Ectodermal cell (in vitro differentiated cells): ENCODE data around the gene ARVCF.

Experiments used
- H3K27ac ChIP-seq: 2 replicates; pipeline ENCODE4 v1.7.0; 2013; ENCODE audit warnings: mild to moderate bottlenecking, low read depth, low read length; ENCODE audit not compliant: insufficient read depth, poor library complexity, severe bottlenecking
- H3K27me3 ChIP-seq: 2 replicates; pipeline ENCODE4 v1.7.0; 2013; ENCODE audit warnings: mild to moderate bottlenecking, low read length; ENCODE audit not compliant: insufficient read depth, control insufficient read depth, poor library complexity, severe bottlenecking
- H3K36me3 ChIP-seq: one replicate; pipeline ENCODE4 v1.7.0; 2013; ENCODE audit warnings: low read length; ENCODE audit not compliant: control insufficient read depth, insufficient read depth
- H3K4me1 ChIP-seq: one replicate; pipeline ENCODE4 v1.7.0; 2013; ENCODE audit warnings: low read length; ENCODE audit not compliant: control insufficient read depth, insufficient read depth
- H3K4me3 ChIP-seq: 2 replicates; pipeline ENCODE4 v1.7.0; 2013; ENCODE audit warnings: low read depth, low read length, control low read depth; ENCODE audit not compliant: insufficient read depth
- H3K9me3 ChIP-seq: 2 replicates; pipeline ENCODE4 v1.7.0; 2013; ENCODE audit warnings: mild to moderate bottlenecking, low read length, moderate library complexity; ENCODE audit not compliant: control insufficient read depth
- WGBS, 2 experiments: methylation state at CpG; one replicate each; pipeline ENCODE4 v1.1.7; 2013; ENCODE audit warnings: missing lambda C conversion rate in 2 of 2; 5-methylcytosine and 5-hydroxymethylcytosine counted together

Gene ARVCF

GRCh38 chr22:19998232-19998951, 18.2 kb downstream of the ARVCF start:
- 37 to 43% methylated on average over 16 of the region's 16 CpGs for WGBS, 2 experiments

DNA sequence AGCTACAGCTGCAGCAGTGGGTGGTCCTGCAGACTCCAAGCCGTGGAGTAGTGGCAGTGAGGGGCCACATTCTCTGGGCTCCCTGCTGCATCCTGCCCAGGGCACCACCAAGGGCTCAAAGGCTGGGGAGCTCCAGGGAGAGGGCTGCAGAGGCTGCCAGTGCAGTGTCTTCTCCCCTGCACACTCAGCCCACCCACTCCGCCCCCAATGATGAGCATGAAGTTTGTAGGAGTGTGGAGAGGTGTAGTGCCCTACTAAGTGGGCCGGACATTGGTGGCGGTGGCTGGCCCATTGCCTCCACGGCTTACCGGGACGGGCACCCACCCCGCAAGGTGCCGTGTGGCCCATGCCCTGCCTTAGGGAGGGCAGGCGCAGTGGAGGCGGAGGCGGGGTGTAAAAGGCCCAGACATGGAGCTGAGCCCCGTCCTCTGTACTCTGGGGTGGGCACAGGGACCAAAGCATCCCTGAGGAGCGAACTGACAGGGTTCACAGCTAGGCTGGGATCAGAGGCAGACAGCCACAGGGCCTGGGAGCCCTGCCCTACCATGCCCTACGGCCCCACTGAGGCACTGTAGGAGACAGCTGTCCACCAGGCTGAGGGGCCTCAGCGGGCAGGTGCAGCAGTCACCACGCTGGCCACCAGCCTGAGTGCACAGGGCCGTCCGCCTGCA, 18.9 kb downstream of the ARVCF start:
- Histone ChIP-seq H3K27me3 (no peaks in the 10 kb centered on the region), H3K27ac (no peak overlapping the region), H3K9me3 (no peaks in the 10 kb centered on the region), H3K4me3 (no peak overlapping the region), H3K36me3 (no peaks in the 10 kb centered on the region), H3K4me1 (peaks cover 51% of the 10 kb centered on the region)
- WGBS, 2 experiments, result 78 to 81% methylated on average over 19 of the region's 19 CpGs

More at GRCh38 chr22:19998232-19998951, 18.2 kb downstream of the ARVCF start:
- no peaks in the 10 kb centered on the region for H3K27me3 ChIP-seq
- no peaks in the 10 kb centered on the region for H3K9me3 ChIP-seq
- no peaks in the 10 kb centered on the region for H3K36me3 ChIP-seq
- no peak overlapping the region for H3K4me3 ChIP-seq
- peaks cover 51% of the 10 kb centered on the region for H3K4me1 ChIP-seq
- peak overlapping the region; percentile 69 for H3K27ac ChIP-seq

DNA sequence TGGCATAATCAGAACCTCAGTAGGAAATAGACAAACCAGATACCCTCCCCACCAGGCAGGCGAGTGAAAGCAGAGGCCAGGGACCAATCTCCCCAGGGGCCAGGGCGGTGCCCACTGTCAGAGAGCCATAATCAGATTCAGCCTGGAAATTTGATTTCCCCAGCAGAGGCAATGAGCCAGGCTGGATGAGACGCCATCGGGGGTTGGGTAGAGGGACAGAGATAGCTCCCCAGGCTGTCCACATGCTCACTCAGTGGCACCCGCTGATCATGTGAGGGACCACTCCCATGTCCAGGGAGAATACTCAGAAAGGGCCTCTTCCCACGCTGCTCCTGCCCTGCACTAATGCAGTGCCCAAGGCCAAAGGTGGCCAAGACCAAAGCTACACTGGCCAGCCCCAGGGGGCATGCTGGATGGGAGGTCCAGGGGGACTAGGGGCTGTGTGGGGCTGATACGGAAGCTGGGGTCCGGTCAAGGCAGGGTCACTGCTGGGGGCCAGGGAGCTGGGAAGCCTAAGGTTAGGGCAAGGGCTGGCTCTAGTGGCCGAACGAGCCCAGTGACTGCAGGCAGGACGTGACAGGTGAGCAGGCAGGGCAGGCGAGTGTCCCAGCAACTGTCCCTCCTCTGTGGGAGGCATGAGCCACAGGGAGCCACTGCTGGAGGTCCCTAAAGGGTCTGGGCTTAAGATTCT, 19.8 kb downstream of the ARVCF start:
- Histone ChIP-seq H3K4me1 (peaks cover 43% of the 10 kb centered on the region), H3K27ac (no peak overlapping the region), H3K4me3 (no peak overlapping the region), H3K27me3 (no peaks in the 10 kb centered on the region), H3K36me3 (no peaks in the 10 kb centered on the region), H3K9me3 (no peaks in the 10 kb centered on the region)
- WGBS, 2 experiments, result 92 to 93% methylated on average over 12 of the region's 12 CpGs

DNA sequence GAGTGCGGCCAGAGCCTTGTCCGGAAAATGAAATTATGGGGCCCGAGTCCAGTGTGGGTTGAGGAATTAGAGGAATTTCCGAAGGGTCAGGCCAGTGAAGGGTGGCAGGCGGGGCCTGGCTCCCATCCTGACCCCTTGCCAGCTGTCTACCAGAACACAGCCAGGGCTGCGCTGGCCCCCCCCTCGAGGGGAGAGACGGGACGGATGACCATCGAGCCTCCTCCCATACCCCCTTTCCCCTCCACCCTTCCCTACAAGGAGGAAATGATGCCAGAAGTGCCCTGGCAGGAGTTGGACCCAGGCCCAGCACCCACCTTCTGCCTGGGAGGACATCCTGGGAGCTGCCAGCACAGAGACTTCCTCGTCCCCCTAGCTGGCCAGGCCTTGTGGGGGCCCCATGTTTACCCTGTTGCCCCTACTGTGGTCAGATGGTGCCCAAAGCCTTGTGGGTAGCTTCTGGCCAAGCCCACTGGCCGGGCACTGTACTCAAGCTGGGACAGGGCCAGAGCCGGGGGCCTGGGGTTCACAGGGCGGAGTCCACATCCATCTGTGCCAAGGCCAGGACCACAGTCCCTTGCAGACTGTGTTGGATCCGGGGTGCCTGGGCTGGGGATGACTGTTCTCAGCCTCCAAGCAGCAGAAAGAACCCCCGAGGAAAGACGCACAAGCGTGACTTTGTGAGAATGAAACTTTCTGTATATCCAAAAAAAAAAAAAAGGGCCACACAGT, 20.8 kb downstream of the ARVCF start:
- Histone ChIP-seq H3K4me1 (peaks cover 40% of the 10 kb centered on the region), H3K9me3 (no peaks in the 10 kb centered on the region), H3K27me3 (no peaks in the 10 kb centered on the region), H3K4me3 (no peak overlapping the region), H3K27ac (no peak overlapping the region), H3K36me3 (no peaks in the 10 kb centered on the region)
- 91 to 92% methylated on average over 18 of the region's 18 CpGs for WGBS, 2 experiments

GRCh38 chr22:19994851-19995610, 21.6 kb downstream of the ARVCF start:
- WGBS, 2 experiments, result 94 to 95% methylated on average over 12 of the region's 12 CpGs
- no peaks in the 10 kb centered on the region for H3K9me3 ChIP-seq
- H3K36me3 ChIP-seq, result no peaks in the 10 kb centered on the region
- no peak overlapping the region for H3K4me3 ChIP-seq
- H3K27ac ChIP-seq, result no peak overlapping the region
- H3K27me3 ChIP-seq, result no peaks in the 10 kb centered on the region
- H3K4me1 ChIP-seq, result peaks cover 33% of the 10 kb centered on the region

DNA sequence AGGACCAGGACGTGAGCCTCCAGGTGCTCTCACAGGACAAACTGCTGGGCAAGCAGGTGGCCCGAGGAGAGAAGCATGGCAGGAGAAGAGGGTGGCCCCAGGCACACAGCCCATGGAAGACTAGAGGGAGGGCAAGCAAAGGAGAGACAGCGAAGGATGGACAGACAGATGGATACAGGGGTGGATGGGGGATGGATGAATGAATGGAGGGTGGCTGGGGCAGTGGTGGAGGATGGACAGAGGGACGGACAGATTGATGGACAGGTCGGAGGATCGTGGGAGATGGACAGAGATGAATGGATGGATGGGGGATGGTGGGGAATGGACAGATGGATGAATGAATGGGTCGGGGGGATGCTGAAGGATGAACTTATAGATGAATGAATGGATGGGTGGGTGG, 22.7 kb downstream of the ARVCF start:
- H3K27ac ChIP-seq, result no peak overlapping the region
- H3K9me3 ChIP-seq, result no peaks in the 10 kb centered on the region
- H3K27me3 ChIP-seq, result no peaks in the 10 kb centered on the region
- H3K36me3 ChIP-seq, result no peaks in the 10 kb centered on the region
- H3K4me3 ChIP-seq, result no peak overlapping the region
- 95 to 96% methylated on average over 7 of the region's 7 CpGs for WGBS, 2 experiments
- H3K4me1 ChIP-seq, result peaks cover 22% of the 10 kb centered on the region

DNA sequence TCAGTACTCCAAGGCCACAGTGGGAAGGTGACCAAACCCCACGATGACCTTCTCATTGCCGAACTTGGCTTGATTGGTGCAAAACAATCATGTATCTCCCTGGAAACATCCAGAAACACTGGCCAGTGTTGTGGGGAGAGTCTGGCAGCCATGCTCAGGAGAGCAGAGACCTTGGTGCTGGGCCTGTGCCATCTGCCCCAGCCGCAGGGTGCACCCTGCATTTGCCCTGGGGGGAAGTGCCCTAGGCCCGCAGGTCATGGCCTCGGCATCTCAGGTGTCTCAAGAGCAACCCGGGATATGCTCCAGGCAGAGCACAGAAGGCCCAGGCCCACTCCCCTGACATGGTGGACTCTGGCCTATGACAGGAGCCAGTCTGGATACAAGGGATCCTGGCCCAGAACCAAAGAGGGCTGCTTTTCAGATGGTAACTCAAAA, 23.7 kb downstream of the ARVCF start:
- 96 to 97% methylated on average over 6 of the region's 6 CpGs for WGBS, 2 experiments
- Histone ChIP-seq H3K27ac (no peak overlapping the region), H3K4me3 (no peak overlapping the region), H3K36me3 (no peaks in the 10 kb centered on the region), H3K4me1 (peaks cover 16% of the 10 kb centered on the region), H3K9me3 (no peaks in the 10 kb centered on the region), H3K27me3 (no peaks in the 10 kb centered on the region)

- Histone ChIP-seq H3K9me3 (no peaks in the 10 kb centered on the region), H3K27ac (no peak overlapping the region), H3K4me1 (peaks cover 14% of the 10 kb centered on the region), H3K27me3 (no peaks in the 10 kb centered on the region), H3K36me3 (no peaks in the 10 kb centered on the region), H3K4me3 (no peak overlapping the region)
- 93 to 94% methylated on average over 7 of the region's 7 CpGs for WGBS, 2 experiments
These were observed 24.1 kb downstream of the ARVCF start for GRCh38 chr22:19992481-19992911.

DNA sequence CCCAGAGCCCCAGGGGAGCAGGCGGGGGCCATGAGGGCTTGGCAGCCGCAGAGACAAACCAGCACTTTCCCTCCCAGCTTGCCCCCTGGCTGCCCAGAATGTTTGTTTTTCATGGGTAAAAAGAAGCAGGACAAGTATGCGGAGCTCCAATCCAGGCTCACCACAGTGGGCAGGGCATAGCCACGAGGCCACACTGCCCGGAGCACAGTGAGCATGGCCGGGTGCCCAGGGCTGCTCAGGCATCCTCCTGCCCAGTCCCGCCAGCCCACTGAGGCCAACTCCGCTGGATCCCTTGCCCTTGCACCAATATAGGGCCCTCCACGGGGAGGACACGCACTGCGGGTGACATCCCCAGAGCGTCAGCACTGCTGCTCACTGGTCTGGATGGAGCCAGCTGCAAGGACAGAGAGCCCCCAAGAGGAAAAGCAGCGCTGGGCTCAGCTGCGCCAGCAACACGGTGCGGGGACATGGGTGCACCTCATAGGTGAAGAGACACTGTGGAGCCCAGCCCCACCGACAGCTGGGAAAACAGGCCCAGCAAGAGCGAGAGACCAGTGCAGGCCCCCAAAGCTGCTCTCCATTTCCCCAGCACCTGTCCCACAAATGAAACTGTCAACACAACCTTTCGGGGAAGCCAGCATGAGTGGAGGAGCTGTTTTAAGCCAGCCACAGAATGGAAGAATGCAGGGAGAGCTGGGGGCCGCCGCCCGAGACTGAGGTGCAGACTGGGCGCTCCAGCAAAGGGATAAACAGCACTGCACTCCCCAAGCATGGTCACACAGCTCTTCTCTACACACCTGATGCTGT, 24.8 kb downstream of the ARVCF start:
- H3K4me1 ChIP-seq, result peaks cover 8% of the 10 kb centered on the region
- 92% methylated on average over 23 of the region's 23 CpGs for whole genome bisulfite sequencing, 2 experiments
- no peak overlapping the region for H3K4me3 ChIP-seq
- H3K27me3 ChIP-seq, result no peaks in the 10 kb centered on the region
- no peaks in the 10 kb centered on the region for H3K9me3 ChIP-seq
- no peaks in the 10 kb centered on the region for H3K36me3 ChIP-seq
- H3K27ac ChIP-seq, result no peak overlapping the region
